Tibial nerve (tissue), 3 donors: Measurements from ENCODE around the gene GNB1L.

Experiments
- POLR2A ChIP-seq, 2 donors: fragments of 450-650 bp; IDR thresholded peaks; one replicate each; pipeline ENCODE4 v1.6.1; 2017; ENCODE audit warnings: antibody characterized with exemption in 2 of 2, mild to moderate bottlenecking in 2 of 2, moderate library complexity in 2 of 2
- TF ChIP-seq, protein P1 (sequence below), 5 experiments: fragments of 200-600 bp in 3 of 5; fragments of 450-650 bp in 2 of 5; sonication (generic) in 3 of 5; IDR thresholded peaks; one replicate each; pipeline ENCODE4 v1.5.1; 2016 to 2019; ENCODE audit warnings: antibody characterized with exemption in 5 of 5, mild to moderate bottlenecking in 3 of 5, moderate library complexity in 2 of 5

DNA sequence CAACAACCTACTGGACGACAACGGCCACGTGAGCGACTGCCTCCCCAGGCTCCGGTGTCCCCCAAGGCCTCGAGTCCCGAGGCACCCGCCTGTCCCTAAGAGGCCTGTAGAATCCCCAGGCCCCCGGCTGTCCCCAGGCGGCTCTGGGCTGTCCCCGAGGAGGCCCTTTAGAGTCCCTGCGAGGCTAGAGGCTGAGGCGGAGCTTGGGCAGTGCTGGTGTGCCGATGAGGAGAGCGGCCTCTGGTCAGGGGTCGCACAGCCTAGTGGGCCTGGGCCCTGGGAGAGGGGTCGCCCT, 90.4 kb downstream of the GNB1L start:
- TF ChIP-seq, protein P1, sequence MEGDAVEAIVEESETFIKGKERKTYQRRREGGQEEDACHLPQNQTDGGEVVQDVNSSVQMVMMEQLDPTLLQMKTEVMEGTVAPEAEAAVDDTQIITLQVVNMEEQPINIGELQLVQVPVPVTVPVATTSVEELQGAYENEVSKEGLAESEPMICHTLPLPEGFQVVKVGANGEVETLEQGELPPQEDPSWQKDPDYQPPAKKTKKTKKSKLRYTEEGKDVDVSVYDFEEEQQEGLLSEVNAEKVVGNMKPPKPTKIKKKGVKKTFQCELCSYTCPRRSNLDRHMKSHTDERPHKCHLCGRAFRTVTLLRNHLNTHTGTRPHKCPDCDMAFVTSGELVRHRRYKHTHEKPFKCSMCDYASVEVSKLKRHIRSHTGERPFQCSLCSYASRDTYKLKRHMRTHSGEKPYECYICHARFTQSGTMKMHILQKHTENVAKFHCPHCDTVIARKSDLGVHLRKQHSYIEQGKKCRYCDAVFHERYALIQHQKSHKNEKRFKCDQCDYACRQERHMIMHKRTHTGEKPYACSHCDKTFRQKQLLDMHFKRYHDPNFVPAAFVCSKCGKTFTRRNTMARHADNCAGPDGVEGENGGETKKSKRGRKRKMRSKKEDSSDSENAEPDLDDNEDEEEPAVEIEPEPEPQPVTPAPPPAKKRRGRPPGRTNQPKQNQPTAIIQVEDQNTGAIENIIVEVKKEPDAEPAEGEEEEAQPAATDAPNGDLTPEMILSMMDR (IDR thresholded peaks at IDR 0.05) = no peak
- no peak for TF ChIP-seq POLR2A (IDR thresholded peaks at IDR 0.05)
